HG02678 (cell line): Measurements from ENCODE around the gene NLRC3.
"Not testable (repeated sequence)": the region's sequence is repeated elsewhere in the genome, so short reads cannot be mapped to it uniquely, and the experiment has no call there.

ENCODE experiments used
- ATAC-seq: cut with Tn5 transposase; IDR thresholded peaks from one replicate; pipeline ENCODE4 v1.9.1; 2021; ENCODE audit warnings: mild to moderate bottlenecking, moderate library complexity; ENCODE audit not compliant: unreplicated experiment

Gene NLRC3

GRCh38 chr16:3548859-3549258, 28.3 kb downstream of the NLRC3 start:
- ATAC-seq = no peak

- no peak for ATAC-seq
Observed at GRCh38 chr16:3548445-3548844, 28.8 kb downstream of the NLRC3 start.

GRCh38 chr16:3546986-3547682, 30.1 kb downstream of the NLRC3 start:
- ATAC-seq = no peak

- ATAC-seq = no peak
Observed at GRCh38 chr16:3542601-3543373, 34.4 kb downstream of the NLRC3 start.

GRCh38 chr16:3541527-3542155, 35.6 kb downstream of the NLRC3 start:
- ATAC-seq = no peak

GRCh38 chr16:3538222-3538621, 39.0 kb downstream of the NLRC3 start:
- no peak for ATAC-seq

- ATAC-seq = no peak
Observed at GRCh38 chr16:3536851-3537250, 40.4 kb downstream of the NLRC3 start.

GRCh38 chr16:3536271-3536731, 40.9 kb downstream of the NLRC3 start:
- no peak for ATAC-seq

- ATAC-seq = no peak
Observed at GRCh38 chr16:3534126-3534525, 43.1 kb downstream of the NLRC3 start.

GRCh38 chr16:3532741-3533140, 44.5 kb downstream of the NLRC3 start:
- ATAC-seq = no peak

- ATAC-seq = no peak
Observed at GRCh38 chr16:3530371-3530914, 46.8 kb downstream of the NLRC3 start.

- ATAC-seq = no peak
Observed at GRCh38 chr16:3529175-3529574, 48.0 kb downstream of the NLRC3 start.

GRCh38 chr16:3528406-3528805, 48.8 kb downstream of the NLRC3 start:
- ATAC-seq = no peak

- ATAC-seq = not testable (repeated sequence)
Observed at GRCh38 chr16:3527216-3527829, 49.9 kb downstream of the NLRC3 start.

- no peak for ATAC-seq
Observed at GRCh38 chr16:3525951-3526350, 51.3 kb downstream of the NLRC3 start.

GRCh38 chr16:3523281-3523680, 53.9 kb downstream of the NLRC3 start:
- ATAC-seq = no peak

GRCh38 chr16:3520841-3521240, 56.4 kb downstream of the NLRC3 start:
- ATAC-seq = no peak

GRCh38 chr16:3520413-3520812, 56.8 kb downstream of the NLRC3 start:
- no peak for ATAC-seq

- no peak for ATAC-seq
Observed at GRCh38 chr16:3519581-3519980, 57.6 kb downstream of the NLRC3 start.

- no peak for ATAC-seq
Observed at GRCh38 chr16:3518986-3519348, 58.2 kb downstream of the NLRC3 start.

GRCh38 chr16:3518292-3518985, 58.8 kb downstream of the NLRC3 start:
- ATAC-seq = no peak
